Fibroblast of skin of left biceps (primary cell): ENCODE results near the gene PEX12.
"Not testable (repeated sequence)": the region's sequence is repeated elsewhere in the genome, so short reads cannot be mapped to it uniquely, and the experiment has no call there.

Source experiments
- DNase-seq, 2 experiments: peaks; one replicate each; pipeline ENCODE4 v3.0.0-alpha.2; 2013; ENCODE audit warnings: low read depth in 2 of 2

Gene PEX12

GRCh38 chr17:35578197-35578928 is at the start of gene PEX12:
PEX12 (minus strand) TSS chr17:35578571; CDS start chr17:35578021, 550 bp downstream.
- peak; percentile 60 to 72 for DNase-seq

- DNase-seq: no peak
Observed at GRCh38 chr17:35627417-35627816, 49.0 kb upstream of the PEX12 start.

- no peak for DNase-seq
Observed at GRCh38 chr17:35621768-35622167, 43.4 kb upstream of the PEX12 start.

- no peak for DNase-seq
Observed at GRCh38 chr17:35618628-35619027, 40.3 kb upstream of the PEX12 start.

- no peak for DNase-seq
Observed at GRCh38 chr17:35617505-35617904, 39.1 kb upstream of the PEX12 start.

- DNase-seq: no peak
Observed at GRCh38 chr17:35616536-35616935, 38.2 kb upstream of the PEX12 start.

- no peak for DNase-seq
Observed at GRCh38 chr17:35614810-35615209, 36.4 kb upstream of the PEX12 start.

GRCh38 chr17:35612924-35613521 is 34.7 kb upstream of the PEX12 start:
- no peak for DNase-seq

GRCh38 chr17:35610746-35611145 is 32.4 kb upstream of the PEX12 start:
- not testable (repeated sequence) for DNase-seq

- DNase-seq: no peak
Observed at GRCh38 chr17:35609831-35610230, 31.5 kb upstream of the PEX12 start.

GRCh38 chr17:35607239-35607847 is 29.0 kb upstream of the PEX12 start:
- no peak for DNase-seq

GRCh38 chr17:35605678-35606077 is 27.3 kb upstream of the PEX12 start:
- DNase-seq: no peak

- DNase-seq: no peak
Observed at GRCh38 chr17:35603674-35604073, 25.3 kb upstream of the PEX12 start.

- DNase-seq: no peak
Observed at GRCh38 chr17:35597604-35598003, 19.2 kb upstream of the PEX12 start.

- DNase-seq: no peak
Observed at GRCh38 chr17:35596530-35597233, 18.3 kb upstream of the PEX12 start.

- DNase-seq: no peak
Observed at GRCh38 chr17:35596072-35596471, 17.7 kb upstream of the PEX12 start.

GRCh38 chr17:35588196-35588920 is 10.0 kb upstream of the PEX12 start:
- peak in 1 of 2 experiments; percentile 21 for DNase-seq

- peak; percentile 90 for DNase-seq
Observed at GRCh38 chr17:35587074-35587961, 8.9 kb upstream of the PEX12 start, which contains the start of gene AP2B1. AP2B1 (plus strand) TSS chr17:35587322; CDS start chr17:35594031, 6,709 bp downstream.

GRCh38 chr17:35586569-35587073 is 8.2 kb upstream of the PEX12 start:
- DNase-seq: no peak

- no peak for DNase-seq
Observed at GRCh38 chr17:35584061-35584460, 5.7 kb upstream of the PEX12 start.
